ENCODE measurements around the gene EARS2.

The EARS2 gene

GRCh38 chr16:23502466-23502865 lies 54.7 kb downstream of the EARS2 start:
- FAIRE-seq (no peak), DNase-seq (ENCODE audit: insufficient read length, low spot score) (no peak)
- no peak for TF ChIP-seq TAF1 (IDR thresholded peaks at IDR 0.05; ENCODE audit: low read depth, low read length)
- no peak for TF ChIP-seq POLR2A (IDR thresholded peaks at IDR 0.05; ENCODE audit: low read depth, low read length)
- TF ChIP-seq PAX5 (IDR thresholded peaks at IDR 0.05; ENCODE audit: insufficient read depth, low read length, severe bottlenecking): no peak
- no peak for TF ChIP-seq POLR2AphosphoS5 (IDR thresholded peaks at IDR 0.05; ENCODE audit: low read depth, low read length)
- no peak for TF ChIP-seq POU2F2 (IDR thresholded peaks at IDR 0.05; ENCODE audit: low read depth, low read length)
- no peak for TF ChIP-seq SPI1 (IDR thresholded peaks at IDR 0.05; ENCODE audit: low read depth, low read length)

GRCh38 chr16:23501291-23501690 lies 55.9 kb downstream of the EARS2 start:
- TF ChIP-seq POU2F2 (IDR thresholded peaks at IDR 0.05; ENCODE audit: low read depth, low read length): no peak
- no peak for TF ChIP-seq SPI1 (IDR thresholded peaks at IDR 0.05; ENCODE audit: low read depth, low read length)
- no peak for TF ChIP-seq TAF1 (IDR thresholded peaks at IDR 0.05; ENCODE audit: low read depth, low read length)
- no peak for TF ChIP-seq POLR2AphosphoS5 (IDR thresholded peaks at IDR 0.05; ENCODE audit: low read depth, low read length)
- no peak for TF ChIP-seq POLR2A (IDR thresholded peaks at IDR 0.05; ENCODE audit: low read depth, low read length)
- TF ChIP-seq PAX5 (IDR thresholded peaks at IDR 0.05; ENCODE audit: insufficient read depth, low read length, severe bottlenecking): no peak
- DNase-seq (ENCODE audit: insufficient read length, low spot score): no peak
- FAIRE-seq: no peak

GRCh38 chr16:23500862-23501225 lies 56.3 kb downstream of the EARS2 start:
- no peak for DNase-seq (ENCODE audit: insufficient read length, low spot score)
- no peak for FAIRE-seq
- no peak for TF ChIP-seq POLR2AphosphoS5 (IDR thresholded peaks at IDR 0.05; ENCODE audit: low read depth, low read length)
- TF ChIP-seq POLR2A (IDR thresholded peaks at IDR 0.05; ENCODE audit: low read depth, low read length): no peak
- no peak for TF ChIP-seq PAX5 (IDR thresholded peaks at IDR 0.05; ENCODE audit: insufficient read depth, low read length, severe bottlenecking)
- no peak for TF ChIP-seq TAF1 (IDR thresholded peaks at IDR 0.05; ENCODE audit: low read depth, low read length)
- TF ChIP-seq POU2F2 (IDR thresholded peaks at IDR 0.05; ENCODE audit: low read depth, low read length): no peak
- no peak for TF ChIP-seq SPI1 (IDR thresholded peaks at IDR 0.05; ENCODE audit: low read depth, low read length)

GRCh38 chr16:23500212-23500861 lies 56.8 kb downstream of the EARS2 start:
- FAIRE-seq: no peak
- no peak for DNase-seq (ENCODE audit: insufficient read length, low spot score)
- TF ChIP-seq PAX5 (IDR thresholded peaks at IDR 0.05; ENCODE audit: insufficient read depth, low read length, severe bottlenecking) (no peak), POLR2AphosphoS5 (IDR thresholded peaks at IDR 0.05; ENCODE audit: low read depth, low read length) (no peak), SPI1 (IDR thresholded peaks at IDR 0.05; ENCODE audit: low read depth, low read length) (no peak), POU2F2 (IDR thresholded peaks at IDR 0.05; ENCODE audit: low read depth, low read length) (no peak), POLR2A (IDR thresholded peaks at IDR 0.05; ENCODE audit: low read depth, low read length) (no peak), TAF1 (IDR thresholded peaks at IDR 0.05; ENCODE audit: low read depth, low read length) (no peak)

- TF ChIP-seq PAX5 (IDR thresholded peaks at IDR 0.05; ENCODE audit: insufficient read depth, low read length, severe bottlenecking) (no peak), POU2F2 (IDR thresholded peaks at IDR 0.05; ENCODE audit: low read depth, low read length) (no peak), POLR2A (IDR thresholded peaks at IDR 0.05; ENCODE audit: low read depth, low read length) (no peak), POLR2AphosphoS5 (IDR thresholded peaks at IDR 0.05; ENCODE audit: low read depth, low read length) (no peak)
- DNase-seq (ENCODE audit: insufficient read length, low spot score) (no peak), FAIRE-seq (no peak)
These were observed 57.3 kb downstream of the EARS2 start for GRCh38 chr16:23499801-23500200.

DNA sequence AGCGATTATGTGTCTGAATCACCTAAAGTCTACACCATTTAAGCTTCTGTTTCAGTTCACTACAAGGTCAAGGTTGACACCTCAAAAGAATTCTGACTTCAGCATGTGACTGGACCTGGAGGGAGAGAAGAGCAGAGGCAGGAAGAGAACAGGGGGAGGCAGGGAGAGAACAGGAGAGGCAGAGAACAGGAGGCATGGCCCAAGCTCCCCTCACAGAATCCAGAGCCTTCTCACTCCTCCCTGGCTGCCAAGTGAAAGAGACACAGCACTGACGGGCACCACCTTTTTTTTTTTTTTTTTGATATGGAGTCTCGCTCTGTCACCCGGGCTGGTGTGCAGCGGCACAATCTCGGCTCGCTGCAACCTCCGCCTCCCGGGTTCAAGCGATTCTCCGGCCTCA lies 58.3 kb downstream of the EARS2 start:
- no peak for DNase-seq (ENCODE audit: insufficient read length, low spot score)
- no peak for TF ChIP-seq POLR2A (IDR thresholded peaks at IDR 0.05; ENCODE audit: low read depth, low read length)
- no peak for TF ChIP-seq POLR2AphosphoS5 (IDR thresholded peaks at IDR 0.05; ENCODE audit: low read depth, low read length)
- TF ChIP-seq TAF1 (IDR thresholded peaks at IDR 0.05; ENCODE audit: low read depth, low read length): no peak
- TF ChIP-seq PAX5 (IDR thresholded peaks at IDR 0.05; ENCODE audit: insufficient read depth, low read length, severe bottlenecking): no peak
- no peak for TF ChIP-seq POU2F2 (IDR thresholded peaks at IDR 0.05; ENCODE audit: low read depth, low read length)
- TF ChIP-seq SPI1 (IDR thresholded peaks at IDR 0.05; ENCODE audit: low read depth, low read length): no peak
- FAIRE-seq: no peak

- FAIRE-seq (no peak), DNase-seq (ENCODE audit: insufficient read length, low spot score) (no peak)
- TF ChIP-seq POLR2AphosphoS5 (IDR thresholded peaks at IDR 0.05; ENCODE audit: low read depth, low read length) (no peak), POLR2A (IDR thresholded peaks at IDR 0.05; ENCODE audit: low read depth, low read length) (no peak), TAF1 (IDR thresholded peaks at IDR 0.05; ENCODE audit: low read depth, low read length) (no peak), POU2F2 (IDR thresholded peaks at IDR 0.05; ENCODE audit: low read depth, low read length) (no peak), PAX5 (IDR thresholded peaks at IDR 0.05; ENCODE audit: insufficient read depth, low read length, severe bottlenecking) (no peak), SPI1 (IDR thresholded peaks at IDR 0.05; ENCODE audit: low read depth, low read length) (no peak)
These were observed 59.6 kb downstream of the EARS2 start for GRCh38 chr16:23497543-23497868.

GRCh38 chr16:23496821-23497542 lies 60.2 kb downstream of the EARS2 start:
- DNase-seq (ENCODE audit: insufficient read length, low spot score) (no peak), FAIRE-seq (no peak)
- TF ChIP-seq POLR2A (IDR thresholded peaks at IDR 0.05; ENCODE audit: low read depth, low read length) (no peak), PAX5 (IDR thresholded peaks at IDR 0.05; ENCODE audit: insufficient read depth, low read length, severe bottlenecking) (no peak), POU2F2 (IDR thresholded peaks at IDR 0.05; ENCODE audit: low read depth, low read length) (no peak), TAF1 (IDR thresholded peaks at IDR 0.05; ENCODE audit: low read depth, low read length) (no peak), SPI1 (IDR thresholded peaks at IDR 0.05; ENCODE audit: low read depth, low read length) (no peak), POLR2AphosphoS5 (IDR thresholded peaks at IDR 0.05; ENCODE audit: low read depth, low read length) (no peak)

DNA sequence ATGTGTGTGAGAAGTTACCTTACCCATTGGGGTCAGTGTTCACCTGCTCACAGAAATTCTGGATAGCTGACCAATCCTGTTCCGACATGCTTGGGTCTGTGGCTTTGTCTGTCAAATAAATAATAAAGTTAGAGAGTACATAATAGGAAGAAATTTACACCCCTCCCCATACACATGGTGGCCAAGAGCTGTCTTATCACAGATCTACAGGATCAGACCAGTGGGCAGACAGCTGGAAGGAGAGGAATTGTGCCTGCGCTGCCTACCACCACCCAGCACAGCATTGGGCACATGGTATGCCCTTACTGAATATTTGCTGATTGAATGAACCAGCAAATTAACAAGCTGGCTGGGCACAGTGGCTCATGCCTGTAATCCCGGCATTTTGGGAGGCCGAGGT lies 61.5 kb downstream of the EARS2 start:
- DNase-seq (ENCODE audit: insufficient read length, low spot score): no peak
- TF ChIP-seq POLR2AphosphoS5 (IDR thresholded peaks at IDR 0.05; ENCODE audit: low read depth, low read length) (no peak), TAF1 (IDR thresholded peaks at IDR 0.05; ENCODE audit: low read depth, low read length) (no peak), POU2F2 (IDR thresholded peaks at IDR 0.05; ENCODE audit: low read depth, low read length) (no peak), POLR2A (IDR thresholded peaks at IDR 0.05; ENCODE audit: low read depth, low read length) (no peak), SPI1 (IDR thresholded peaks at IDR 0.05; ENCODE audit: low read depth, low read length) (no peak), PAX5 (IDR thresholded peaks at IDR 0.05; ENCODE audit: insufficient read depth, low read length, severe bottlenecking) (no peak)
- no peak for FAIRE-seq
